NCI-H226 (cell line): ENCODE data around the gene ARHGEF4.
"Not testable (repeated sequence)": the region's sequence is repeated elsewhere in the genome, so short reads cannot be mapped to it uniquely, and the experiment has no call there.

ENCODE experiments used
- DNase-seq: peaks from one replicate; pipeline ENCODE4 v3.0.0-alpha.2; 2015

ARHGEF4 gene

DNA sequence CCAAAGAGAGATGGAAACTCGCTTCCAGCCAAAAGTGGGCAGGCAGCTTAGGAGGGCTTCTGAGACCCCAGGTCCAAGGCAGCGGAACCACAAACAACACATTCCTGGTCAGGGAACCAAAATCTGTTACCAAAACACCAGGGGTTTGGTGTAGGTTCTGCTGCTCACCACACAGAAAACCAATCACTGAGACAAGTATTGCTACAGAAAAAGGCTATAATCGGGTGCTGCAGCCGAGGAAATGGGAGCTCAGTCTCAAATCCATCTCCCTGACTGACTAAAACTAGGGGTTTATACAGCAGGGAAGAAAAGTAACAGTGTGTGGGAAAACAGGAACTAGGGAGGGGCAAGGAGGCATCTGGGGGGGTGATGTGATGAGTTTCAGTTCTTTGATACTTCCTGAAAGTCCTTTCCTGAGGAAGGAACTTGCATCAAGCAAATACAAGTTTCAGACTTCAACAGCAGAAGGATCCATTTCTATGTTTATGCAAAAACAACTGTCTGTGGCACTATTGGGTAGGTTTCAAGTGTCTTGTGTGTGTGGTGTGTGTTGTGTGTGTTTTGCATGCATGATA is 148.6 kb downstream of the ARHGEF4 start:
- no peak for DNase-seq

DNA sequence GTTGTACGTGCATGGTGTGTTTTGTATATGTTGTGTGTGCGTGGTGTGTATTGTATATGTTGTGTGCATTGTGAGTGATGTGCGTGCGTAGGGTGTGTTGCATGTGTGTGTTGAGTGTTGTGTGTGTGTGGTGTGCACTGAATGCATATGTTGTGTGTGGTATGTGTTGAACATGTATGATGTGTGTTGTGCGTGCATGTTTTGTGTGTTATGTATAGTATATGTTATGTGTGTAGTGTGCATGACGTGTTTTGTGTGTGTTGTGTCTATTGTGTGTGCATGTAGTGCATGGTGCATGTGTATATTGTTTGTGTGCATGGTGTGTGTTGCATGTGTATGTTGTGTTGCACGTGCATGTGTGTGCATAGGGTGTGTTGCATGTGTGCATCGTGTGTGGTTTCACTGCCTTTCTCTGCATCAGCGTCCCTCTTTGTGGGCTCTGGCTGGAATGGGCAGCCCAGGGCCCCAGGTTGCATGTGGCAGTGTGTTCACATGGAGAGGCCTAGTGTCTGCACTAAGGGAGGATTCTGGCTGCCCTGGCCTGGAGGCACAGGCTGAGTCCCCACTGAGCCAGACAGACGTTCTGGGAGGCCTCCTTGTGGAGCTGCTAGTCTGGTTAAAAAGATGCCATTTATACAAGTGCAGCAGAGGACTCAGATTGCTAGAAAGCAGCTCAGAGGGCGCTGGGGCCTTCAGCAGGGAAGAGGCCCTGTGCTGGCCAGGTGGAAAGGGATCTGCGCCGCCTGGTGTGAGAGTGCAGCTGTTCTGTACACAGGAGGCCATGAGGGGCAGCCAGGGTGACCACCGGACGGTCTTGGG is 149.3 kb downstream of the ARHGEF4 start:
- DNase-seq: no peak

DNA sequence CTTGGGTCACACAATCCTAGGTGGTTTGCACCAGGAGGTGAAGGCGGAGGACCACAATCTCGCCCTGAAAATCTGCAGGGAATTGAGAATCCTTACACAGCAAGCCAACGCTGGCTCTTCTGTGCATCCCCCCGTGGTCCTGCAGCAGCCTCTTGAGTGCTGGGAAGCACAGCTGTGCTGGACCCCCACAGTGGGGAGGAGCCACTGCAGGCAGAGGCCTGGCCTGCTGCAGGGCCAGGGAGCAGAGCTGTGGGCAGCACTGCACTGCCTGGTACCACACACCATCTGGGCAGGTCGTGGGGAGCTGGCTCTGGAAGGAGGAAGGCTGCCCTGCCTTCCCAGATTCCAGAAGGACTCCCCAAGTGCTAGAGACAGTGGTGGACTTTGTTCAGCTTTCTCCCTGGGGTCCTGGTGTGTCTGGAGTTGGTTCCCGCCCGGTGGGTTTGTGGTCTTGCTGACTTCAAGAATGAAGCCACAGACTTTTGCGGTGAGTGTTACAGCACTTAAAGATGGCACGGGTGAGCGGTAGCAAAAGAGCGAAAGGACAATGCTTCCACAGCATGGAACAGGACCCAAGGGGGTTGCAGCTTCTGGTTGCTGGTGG is 150.3 kb downstream of the ARHGEF4 start:
- DNase-seq: no peak

DNA sequence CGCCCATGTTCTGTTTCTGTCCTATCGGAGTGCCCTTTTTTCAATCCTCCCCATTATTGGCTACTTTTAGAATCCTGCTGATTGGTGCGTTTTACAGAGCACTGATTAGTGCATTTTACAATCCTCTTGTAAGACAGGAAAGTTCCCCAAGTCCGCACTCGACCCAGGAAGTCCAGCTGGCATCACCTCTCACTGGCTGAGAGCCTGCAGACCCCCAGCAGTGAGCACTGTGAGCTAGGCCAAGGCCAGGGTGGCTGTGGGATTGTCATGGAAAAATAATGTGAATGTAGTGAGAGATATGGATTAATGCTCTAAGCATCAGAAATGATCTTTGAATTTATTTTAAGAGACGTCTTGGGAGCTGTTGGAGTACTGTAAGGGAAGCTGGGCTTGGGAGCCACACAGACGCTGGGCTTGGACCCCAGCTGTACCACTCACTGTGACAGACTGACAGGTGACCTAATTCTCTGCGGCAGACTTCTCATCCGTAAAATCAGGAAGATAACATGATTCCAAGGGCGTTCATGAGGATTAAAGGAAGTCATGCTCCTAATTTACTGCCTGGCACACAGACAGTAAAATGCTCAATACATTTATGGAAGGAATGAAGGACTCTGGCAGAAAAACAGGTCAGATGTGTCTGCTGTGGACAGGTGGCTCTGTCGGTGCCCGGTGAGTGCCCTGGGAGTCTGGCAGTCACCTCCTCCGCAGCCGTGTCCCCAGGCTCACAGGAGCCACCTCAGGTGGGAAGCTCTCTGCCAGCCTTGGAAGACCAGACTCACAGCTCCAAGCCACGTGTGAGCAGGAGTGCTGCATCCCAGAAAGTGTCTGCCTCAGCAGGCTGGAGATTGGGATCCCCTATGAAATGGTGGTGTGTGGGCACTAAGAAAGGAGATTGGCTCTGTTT is 151.1 kb downstream of the ARHGEF4 start:
- no peak for DNase-seq

DNA sequence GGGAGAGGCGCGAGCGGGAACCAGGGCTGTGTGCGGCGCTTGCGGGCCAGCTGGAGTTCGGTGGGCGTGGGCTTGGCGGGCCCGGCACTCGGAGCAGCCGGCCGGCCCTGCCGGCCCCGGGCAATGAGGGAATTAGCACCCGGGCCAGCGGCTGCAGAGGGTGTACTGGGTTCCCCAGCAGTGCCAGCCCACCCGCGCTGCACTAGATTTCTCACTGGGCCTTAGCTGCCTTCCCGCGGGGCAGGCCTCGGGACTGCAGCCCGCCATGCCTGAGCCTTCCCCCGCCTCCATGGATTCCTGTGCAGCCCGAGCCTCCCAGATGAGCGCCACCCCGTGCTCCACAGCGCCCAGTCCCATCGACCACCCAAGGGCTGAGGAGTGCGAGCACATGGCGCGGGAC is 154.7 kb downstream of the ARHGEF4 start:
- not testable (repeated sequence) for DNase-seq

DNA sequence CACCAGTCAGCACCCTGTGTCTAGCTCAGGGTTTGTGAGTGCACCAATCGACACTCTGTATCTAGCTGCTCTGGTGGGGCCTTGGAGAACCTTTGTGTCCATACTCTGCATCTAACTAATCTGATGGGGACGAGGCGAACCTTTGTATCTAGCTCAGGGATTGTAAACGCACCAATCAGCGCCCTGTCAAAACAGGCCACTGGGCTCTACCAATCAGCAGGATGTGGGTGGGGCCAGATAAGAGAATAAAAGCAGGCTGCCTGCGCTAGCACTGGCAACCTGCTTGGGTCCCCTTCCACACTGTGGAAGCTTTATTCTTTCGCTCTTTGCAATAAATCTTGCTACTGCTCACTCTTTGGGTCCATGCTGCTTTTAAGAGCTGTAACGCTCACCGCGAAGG is 155.3 kb downstream of the ARHGEF4 start:
- not testable (repeated sequence) for DNase-seq

DNA sequence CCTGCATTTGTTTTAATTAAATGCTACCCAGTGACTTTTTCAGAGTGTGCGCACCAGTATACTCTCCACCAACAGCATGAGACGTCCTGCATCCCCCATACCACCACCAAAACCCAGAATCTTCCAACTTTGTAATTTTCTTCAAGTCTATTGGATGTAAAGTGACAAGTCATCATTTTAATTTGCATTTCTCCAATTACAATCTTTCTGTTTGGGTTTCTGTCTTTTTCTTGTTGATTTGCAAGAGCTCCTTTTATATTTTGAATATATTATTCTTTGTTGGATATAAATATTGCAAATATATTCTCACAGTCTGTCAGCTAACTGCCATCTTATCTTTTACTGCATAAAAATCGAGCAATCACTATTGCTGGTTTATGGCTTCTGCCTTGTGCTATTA is 160.0 kb downstream of the ARHGEF4 start:
- no peak for DNase-seq

DNA sequence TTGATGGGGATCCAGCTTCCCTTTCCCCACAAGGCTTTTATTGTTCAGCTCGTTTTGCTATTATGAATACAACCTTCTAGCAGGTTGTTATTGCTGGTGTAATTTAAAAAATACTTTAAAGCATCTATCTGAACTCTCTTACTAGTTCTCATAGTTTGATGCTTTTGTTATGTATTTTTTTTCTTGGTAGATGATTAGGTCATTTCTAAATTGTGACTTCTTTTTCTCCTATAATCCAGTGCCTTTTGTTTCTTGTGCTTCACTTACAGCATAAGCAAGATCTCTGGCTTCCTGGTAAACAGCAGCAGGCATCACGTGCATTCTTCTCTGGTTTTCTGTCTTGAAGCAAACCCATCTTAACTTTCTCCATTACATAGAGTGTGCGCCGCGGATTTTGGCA is 160.5 kb downstream of the ARHGEF4 start:
- no peak for DNase-seq

DNA sequence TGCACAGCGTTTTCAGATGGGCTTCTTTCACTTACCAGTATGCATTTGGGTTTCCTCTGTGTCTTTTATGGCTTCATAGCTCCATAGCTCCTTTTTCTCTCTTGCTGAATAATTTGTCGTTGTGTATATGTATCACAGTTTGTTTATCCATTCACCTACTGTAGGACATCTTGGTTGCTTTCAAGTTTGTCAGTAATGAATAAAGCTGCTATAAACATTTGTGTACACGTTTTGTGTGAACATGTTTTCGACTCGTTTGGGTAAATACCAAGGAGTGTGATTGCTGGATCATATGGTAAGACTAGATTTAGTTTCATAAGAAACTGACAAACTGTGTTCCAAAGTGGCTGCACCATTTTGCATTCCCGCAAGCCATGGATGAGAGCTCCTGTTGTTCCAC is 161.8 kb downstream of the ARHGEF4 start:
- DNase-seq: no peak

DNA sequence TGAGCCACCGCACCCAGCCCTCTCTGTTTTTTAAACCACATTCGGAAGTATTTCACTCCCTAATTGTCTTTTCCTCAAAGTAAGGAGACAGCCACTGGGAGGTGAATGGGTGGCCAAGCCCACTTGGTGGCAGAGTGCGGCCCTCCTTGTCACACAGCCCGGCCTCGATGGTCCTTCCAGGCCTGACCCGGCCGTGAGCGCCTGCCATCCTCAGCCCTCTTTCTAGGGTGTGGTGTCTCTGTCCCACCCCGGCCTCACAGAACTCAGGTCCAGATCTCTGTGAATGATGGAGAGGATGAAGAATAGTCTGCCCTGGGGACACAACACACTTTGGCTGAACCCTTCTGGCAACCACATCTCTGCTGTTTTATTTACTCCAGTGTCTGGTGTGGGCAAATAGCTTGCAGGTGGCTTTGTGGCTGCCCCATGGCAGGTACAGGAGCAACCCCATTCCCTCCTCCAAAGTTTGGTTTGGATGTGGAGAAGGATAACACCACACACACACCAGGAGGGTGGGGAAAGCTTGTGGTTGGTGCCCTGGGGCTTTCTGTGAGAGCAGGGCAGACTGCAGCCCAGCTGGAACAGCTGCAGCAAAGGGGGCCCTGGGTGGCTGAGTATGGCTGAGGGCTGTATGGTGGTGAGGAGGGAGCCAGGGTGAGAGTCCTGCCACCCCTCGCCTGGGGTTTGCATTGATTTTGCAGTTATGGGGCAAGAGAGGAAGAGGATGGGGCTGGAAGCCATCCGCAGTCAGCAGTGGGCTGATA is 167.9 kb downstream of the ARHGEF4 start:
- no peak for DNase-seq

DNA sequence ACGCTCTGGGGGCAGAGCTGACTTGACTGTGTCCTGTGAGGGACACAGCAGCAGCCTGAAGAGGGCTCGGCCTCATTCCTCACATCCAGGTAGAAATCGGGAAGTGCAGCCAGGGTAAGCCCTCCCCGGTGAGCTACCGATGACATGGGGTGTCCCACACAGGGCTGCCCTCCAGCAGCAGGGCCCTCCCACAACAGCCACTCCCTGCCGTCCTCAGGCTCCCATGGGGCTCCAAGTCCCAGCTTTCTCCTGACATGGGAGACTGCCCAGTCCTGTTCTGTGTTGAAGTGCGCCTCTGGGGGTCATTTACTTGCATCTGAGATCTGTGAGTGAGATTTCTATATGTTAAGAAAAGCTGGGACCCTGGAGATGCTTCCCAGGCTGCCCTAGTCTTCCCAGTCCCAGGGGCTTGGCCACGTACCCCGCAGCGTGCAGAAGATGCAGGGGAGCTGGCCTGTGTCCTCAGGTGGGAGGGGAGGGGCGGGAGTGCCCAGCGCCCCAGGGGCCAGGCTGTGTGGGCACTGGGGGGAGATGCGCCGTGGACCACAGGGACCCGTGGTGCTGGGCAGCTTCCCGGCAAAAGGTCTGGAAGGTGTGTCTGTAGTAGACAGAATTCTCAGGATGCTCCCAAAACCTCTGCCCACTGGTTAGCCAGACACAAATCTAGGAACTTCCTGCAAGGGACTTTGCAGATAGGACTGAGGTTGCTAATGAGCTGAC is 168.7 kb downstream of the ARHGEF4 start:
- no peak for DNase-seq

DNA sequence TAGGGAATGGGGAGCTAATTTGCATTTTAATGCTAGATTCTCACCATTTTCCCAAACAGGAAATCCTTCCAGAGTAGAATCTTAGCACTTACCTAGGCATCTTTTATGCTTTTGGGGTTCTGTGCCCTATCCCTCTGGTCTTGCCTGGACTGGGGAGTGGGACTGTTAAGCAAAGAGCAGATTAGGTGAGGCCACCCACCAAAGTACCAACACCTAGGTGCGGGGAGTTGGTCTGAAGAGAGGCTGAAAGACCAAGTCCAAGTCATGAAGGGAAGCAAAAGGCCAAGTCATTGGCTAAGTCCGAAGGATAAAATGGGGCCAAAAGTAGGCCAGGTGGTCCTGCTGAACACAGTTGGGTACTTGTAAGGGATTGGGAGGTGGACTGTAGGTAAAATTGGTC is 169.8 kb downstream of the ARHGEF4 start:
- DNase-seq: no peak

DNA sequence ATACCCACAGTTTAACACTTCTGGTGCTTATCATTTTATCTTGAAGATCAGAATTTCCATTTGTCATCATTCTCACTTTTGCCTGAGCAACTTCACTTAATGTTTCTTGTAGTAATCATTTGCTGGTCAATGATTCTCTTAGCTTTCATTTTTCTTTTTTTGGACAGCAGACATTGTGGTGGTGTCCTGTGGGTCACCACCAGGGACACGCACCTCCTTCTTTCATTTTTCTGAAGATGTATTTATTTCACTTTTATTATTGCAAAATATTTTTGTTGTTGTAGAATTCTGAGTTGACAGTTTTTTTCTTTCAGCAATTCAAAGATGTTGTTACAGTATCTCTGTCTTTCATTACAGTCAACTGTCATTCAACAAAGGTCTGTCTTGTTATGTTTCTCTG is 172.3 kb downstream of the ARHGEF4 start:
- DNase-seq: no peak

DNA sequence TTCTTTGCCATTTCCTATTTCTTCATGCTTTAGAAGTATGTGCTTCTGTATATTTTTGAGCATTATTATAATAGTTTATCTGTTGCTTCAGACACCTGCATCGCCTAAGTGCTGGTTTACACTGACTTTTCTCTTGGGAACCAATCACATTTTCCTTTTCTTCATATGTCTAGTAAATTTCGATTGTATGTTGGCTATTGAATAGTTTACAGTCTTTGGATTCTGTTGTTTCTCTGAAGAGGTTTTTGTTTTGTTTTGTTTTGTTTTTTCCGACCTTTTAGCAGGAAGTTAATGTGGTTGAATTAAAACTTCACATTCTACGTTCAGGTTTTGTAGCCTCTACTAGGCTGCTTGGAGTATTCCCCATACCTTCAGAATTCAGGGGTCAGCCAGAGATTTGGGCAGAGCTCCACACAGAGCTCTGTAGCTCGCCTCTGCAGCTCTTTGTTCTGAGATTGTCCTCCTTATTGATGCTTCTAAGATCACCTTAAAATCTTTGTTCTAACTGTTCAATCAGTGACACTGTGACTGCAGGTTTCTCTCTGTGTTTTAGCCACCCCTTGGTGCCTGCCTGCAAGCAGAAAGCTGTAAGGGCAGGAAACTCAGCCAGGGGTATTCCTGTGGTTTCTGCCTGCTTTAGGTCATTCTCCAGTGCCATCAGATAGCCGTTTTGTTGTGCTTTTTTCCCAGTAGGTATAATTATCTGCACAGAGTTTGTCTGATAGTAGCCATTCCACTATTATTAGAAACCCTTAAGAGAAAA is 173.2 kb downstream of the ARHGEF4 start:
- no peak for DNase-seq

DNA sequence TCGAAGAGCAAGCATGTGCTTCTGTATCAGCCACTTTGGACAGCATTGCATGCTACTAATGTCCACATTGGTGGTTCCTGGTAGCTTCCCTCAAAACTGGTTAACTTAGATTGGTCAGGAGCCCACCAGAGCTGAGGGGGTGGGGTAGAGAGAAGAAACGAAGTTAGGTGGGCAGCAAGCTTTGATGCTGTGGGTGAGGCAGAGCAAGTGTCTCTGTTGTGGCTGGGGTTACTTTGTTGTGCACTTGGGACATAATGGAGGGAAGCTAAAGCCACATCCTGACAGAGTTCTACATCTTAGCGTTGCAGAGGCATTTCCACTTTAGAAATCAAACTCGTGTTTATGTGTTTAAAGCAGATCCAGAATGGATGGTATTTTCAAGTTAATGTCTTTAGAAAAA is 173.9 kb downstream of the ARHGEF4 start:
- no peak for DNase-seq

DNA sequence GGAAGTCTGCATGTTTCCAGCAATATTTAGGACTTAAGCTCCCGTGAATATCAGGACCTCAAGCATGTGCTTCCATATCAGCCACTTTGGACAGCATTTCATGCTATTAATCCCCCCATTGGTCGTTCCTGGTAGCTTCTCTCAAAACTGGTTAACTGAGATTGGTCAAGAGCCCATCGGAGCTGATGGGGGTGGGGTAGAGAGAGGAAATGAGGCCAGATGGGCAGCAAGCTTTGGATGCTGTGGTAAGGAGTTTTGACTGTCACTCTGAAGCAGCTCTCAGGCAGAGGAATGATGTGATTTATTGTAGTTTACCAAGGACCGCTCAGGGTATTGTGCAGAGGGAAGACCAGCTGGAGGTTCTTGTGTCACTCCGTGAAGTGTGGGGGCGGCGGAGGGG is 174.8 kb downstream of the ARHGEF4 start:
- no peak for DNase-seq

DNA sequence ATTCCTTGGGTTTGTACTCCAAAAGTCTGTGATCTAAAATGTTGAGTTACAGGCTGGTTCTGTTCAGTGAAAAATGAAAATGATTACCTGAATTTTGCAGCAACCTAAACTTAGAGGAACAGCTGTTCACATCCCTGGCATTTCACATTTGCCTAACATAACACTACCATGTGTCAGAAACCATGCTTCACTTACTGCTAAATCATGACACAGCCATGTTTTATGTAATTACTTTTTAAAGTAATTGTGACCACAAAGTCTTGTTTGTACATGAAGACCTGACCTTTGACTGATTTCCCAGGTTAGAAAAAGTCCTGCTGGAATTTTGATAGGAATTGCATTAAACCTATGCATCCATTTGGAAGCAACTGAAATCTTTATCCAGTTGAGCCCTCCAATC is 177.4 kb downstream of the ARHGEF4 start:
- no peak for DNase-seq

DNA sequence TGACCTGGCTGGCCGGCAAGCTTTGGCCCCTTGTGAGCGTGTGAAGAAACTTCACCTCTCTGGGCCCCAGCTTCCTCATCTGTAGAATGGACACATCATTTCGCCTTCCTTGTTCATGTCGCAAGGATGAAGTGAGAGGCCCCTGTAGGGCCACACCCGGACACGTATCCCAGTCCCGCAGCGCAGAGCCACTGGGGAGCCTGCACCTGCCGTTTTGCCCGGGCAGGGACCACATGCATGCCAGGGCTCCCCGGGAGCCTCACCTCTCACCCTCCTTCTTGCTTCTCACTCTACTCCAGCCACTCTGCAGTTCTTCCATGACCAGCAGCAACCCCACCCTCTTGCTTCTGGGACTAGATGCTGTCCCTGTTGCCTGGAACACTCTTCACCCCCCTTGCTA is 179.1 kb downstream of the ARHGEF4 start:
- DNase-seq: no peak

DNA sequence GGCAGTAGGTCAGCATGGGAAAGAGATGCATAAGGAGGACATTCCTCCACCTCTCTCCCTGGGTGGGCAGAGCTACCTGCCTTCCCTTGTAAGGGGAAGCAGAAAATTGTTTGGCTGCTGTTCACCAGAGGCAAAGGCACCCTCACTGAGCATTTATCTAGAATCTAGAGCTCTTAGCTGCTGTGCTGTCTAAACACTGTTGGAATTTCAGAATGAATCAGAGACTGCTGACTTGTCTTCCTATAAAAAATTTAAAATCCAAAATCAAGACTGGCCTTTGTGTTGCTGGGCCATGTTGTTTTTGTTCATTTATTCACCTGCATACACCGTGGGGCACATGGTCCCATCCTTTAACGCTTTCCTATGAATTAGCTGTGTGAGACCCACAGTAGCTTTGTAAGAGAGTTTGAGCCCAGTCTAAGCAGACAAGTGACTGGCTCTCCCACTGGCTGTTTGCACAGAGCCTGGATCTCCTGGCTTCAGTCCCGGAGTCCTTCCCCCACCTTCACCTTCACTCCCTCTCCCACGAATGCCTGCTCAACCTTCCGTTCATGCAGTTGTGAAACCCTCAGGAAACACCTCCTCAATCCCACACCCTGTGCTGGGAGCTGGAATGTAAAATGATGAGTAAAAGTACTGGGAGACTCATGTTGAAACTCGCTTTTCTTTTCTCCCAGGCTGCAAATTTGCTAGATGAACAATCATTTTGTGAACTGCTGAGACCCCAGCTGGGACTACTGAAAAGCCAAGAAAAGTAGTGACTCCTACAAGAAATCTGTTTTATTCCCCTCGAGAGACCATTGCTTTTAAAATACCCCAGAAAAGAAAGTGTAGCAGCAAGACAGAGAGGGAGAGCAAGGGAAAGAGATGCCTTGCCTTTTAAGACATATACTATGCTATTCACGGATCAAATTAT is 180.4 kb downstream of the ARHGEF4 start:
- peak; percentile 98 for DNase-seq

DNA sequence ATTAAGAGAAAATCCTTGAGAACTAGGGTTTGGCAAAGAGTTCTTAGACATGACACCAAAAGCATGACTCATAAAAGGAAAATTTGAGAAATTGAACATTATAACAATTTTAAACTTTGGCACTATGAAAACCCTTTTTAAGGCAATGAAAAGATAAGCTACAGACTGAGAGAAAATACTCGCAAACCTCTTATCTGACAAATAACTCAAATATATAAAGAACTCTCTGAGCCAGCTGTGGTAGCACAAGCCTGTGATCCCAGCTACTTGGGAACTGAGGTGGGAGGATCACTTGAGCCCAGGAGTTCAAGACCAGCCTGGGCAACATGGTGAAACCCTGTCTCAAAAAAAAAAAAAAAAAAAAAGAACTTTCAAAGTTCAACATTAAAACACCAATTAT is 186.0 kb downstream of the ARHGEF4 start:
- peak; percentile 56 for DNase-seq
